Measurements from ENCODE around the gene SH3RF2.

Gene SH3RF2

GRCh38 chr5:146073239-146073900 is 137.0 kb downstream of the SH3RF2 start:
- H3K79me2 ChIP-seq (ENCODE audit: insufficient read depth, low read length): no peaks in the 10 kb centered on the region
- H3K9ac ChIP-seq (ENCODE audit: low read depth, low read length): no peak overlapping the region
- H3K36me3 ChIP-seq (ENCODE audit: insufficient read depth, low read length): no peaks in the 10 kb centered on the region
- no peaks in the 10 kb centered on the region for H3K4me1 ChIP-seq (ENCODE audit: insufficient read depth, low read length)
- H3K27ac ChIP-seq (ENCODE audit: low read length): no peak overlapping the region
- no peak overlapping the region for H3K4me3 ChIP-seq (ENCODE audit: low read depth in 1 of 2, low read length in 2 of 2)
- no peak for TF ChIP-seq EZH2 (IDR thresholded peaks at IDR 0.05; ENCODE audit: borderline replicate concordance, low read depth, low read length, severe bottlenecking)
- TF ChIP-seq CTCF (IDR thresholded peaks at IDR 0.05; ENCODE audit: borderline replicate concordance, extremely low read depth, low read length, poor library complexity, severe bottlenecking): no peak
- no peak for ATAC-seq (ENCODE audit: insufficient read depth, low read depth)
- no peaks in the 10 kb centered on the region for H3K9me3 ChIP-seq (ENCODE audit: insufficient read depth, low read length, severe bottlenecking)
- H4K20me1 ChIP-seq (ENCODE audit: insufficient read depth, low read length): no peaks in the 10 kb centered on the region
- no peak for DNase-seq
- no peak overlapping the region for H3K4me2 ChIP-seq (ENCODE audit: insufficient read depth, low read length)
- H2AFZ ChIP-seq (ENCODE audit: low read depth, low read length): no peak overlapping the region
- peaks cover 16% of the 10 kb centered on the region for H3K27me3 ChIP-seq (ENCODE audit: insufficient read depth, low read length, poor library complexity)

- H3K4me1 ChIP-seq (ENCODE audit: insufficient read depth, low read length): no peaks in the 10 kb centered on the region
- no peaks in the 10 kb centered on the region for H3K36me3 ChIP-seq (ENCODE audit: insufficient read depth, low read length)
- TF ChIP-seq EZH2 (IDR thresholded peaks at IDR 0.05; ENCODE audit: borderline replicate concordance, low read depth, low read length, severe bottlenecking) (no peak), CTCF (IDR thresholded peaks at IDR 0.05; ENCODE audit: borderline replicate concordance, extremely low read depth, low read length, poor library complexity, severe bottlenecking) (no peak)
- DNase-seq: no peak
- no peak for ATAC-seq (ENCODE audit: insufficient read depth, low read depth)
- no peak overlapping the region for H3K4me2 ChIP-seq (ENCODE audit: insufficient read depth, low read length)
- H3K9me3 ChIP-seq (ENCODE audit: insufficient read depth, low read length, severe bottlenecking): no peaks in the 10 kb centered on the region
- H3K9ac ChIP-seq (ENCODE audit: low read depth, low read length): no peak overlapping the region
- peaks cover 28% of the 10 kb centered on the region for H3K27me3 ChIP-seq (ENCODE audit: insufficient read depth, low read length, poor library complexity)
- H4K20me1 ChIP-seq (ENCODE audit: insufficient read depth, low read length): no peaks in the 10 kb centered on the region
- H3K4me3 ChIP-seq (ENCODE audit: low read depth in 1 of 2, low read length in 2 of 2): no peak overlapping the region
- no peak overlapping the region for H2AFZ ChIP-seq (ENCODE audit: low read depth, low read length)
- H3K79me2 ChIP-seq (ENCODE audit: insufficient read depth, low read length): no peaks in the 10 kb centered on the region
- H3K27ac ChIP-seq (ENCODE audit: low read length): no peak overlapping the region
Observed at GRCh38 chr5:146076028-146076427, 139.7 kb downstream of the SH3RF2 start.

- no peak for DNase-seq
- no peak for ATAC-seq (ENCODE audit: insufficient read depth, low read depth)
Observed at GRCh38 chr5:146076455-146076854, 140.1 kb downstream of the SH3RF2 start.

More at GRCh38 chr5:146076455-146076854, 140.1 kb downstream of the SH3RF2 start:
- no peaks in the 10 kb centered on the region for H3K4me1 ChIP-seq (ENCODE audit: insufficient read depth, low read length)
- no peaks in the 10 kb centered on the region for H3K9me3 ChIP-seq (ENCODE audit: insufficient read depth, low read length, severe bottlenecking)
- no peaks in the 10 kb centered on the region for H3K36me3 ChIP-seq (ENCODE audit: insufficient read depth, low read length)
- H4K20me1 ChIP-seq (ENCODE audit: insufficient read depth, low read length): no peaks in the 10 kb centered on the region
- no peak overlapping the region for H3K9ac ChIP-seq (ENCODE audit: low read depth, low read length)
- no peak overlapping the region for H2AFZ ChIP-seq (ENCODE audit: low read depth, low read length)
- no peak for TF ChIP-seq EZH2 (IDR thresholded peaks at IDR 0.05; ENCODE audit: borderline replicate concordance, low read depth, low read length, severe bottlenecking)
- no peak for TF ChIP-seq CTCF (IDR thresholded peaks at IDR 0.05; ENCODE audit: borderline replicate concordance, extremely low read depth, low read length, poor library complexity, severe bottlenecking)
- H3K27me3 ChIP-seq (ENCODE audit: insufficient read depth, low read length, poor library complexity): peaks cover 27% of the 10 kb centered on the region
- H3K27ac ChIP-seq (ENCODE audit: low read length): no peak overlapping the region
- H3K79me2 ChIP-seq (ENCODE audit: insufficient read depth, low read length): no peaks in the 10 kb centered on the region
- H3K4me2 ChIP-seq (ENCODE audit: insufficient read depth, low read length): no peak overlapping the region
- no peak overlapping the region for H3K4me3 ChIP-seq (ENCODE audit: low read depth in 1 of 2, low read length in 2 of 2)

All from DND-41 (cell line).